ENCODE measurements around the gene NFKBIE.
A peak's percentile ranks its signal among the peaks of the same experiment; 100 is the strongest.
"Not testable (repeated sequence)": the region's sequence is repeated elsewhere in the genome, so short reads cannot be mapped to it uniquely, and the experiment has no call there.

NFKBIE gene

GRCh38 chr6:44238687-44239350 lies 26.5 kb downstream of the NFKBIE start:
- no peak for DNase-seq

GRCh38 chr6:44237813-44238433 lies 27.4 kb downstream of the NFKBIE start:
- DNase-seq: peak; percentile 18

GRCh38 chr6:44237021-44237812 lies 28.1 kb downstream of the NFKBIE start:
- DNase-seq: peak; percentile 49

- DNase-seq: no peak
Observed at GRCh38 chr6:44235891-44236516, 29.3 kb downstream of the NFKBIE start.

- DNase-seq: no peak
Observed at GRCh38 chr6:44235269-44235668, 30.1 kb downstream of the NFKBIE start.

- peak; percentile 13 for DNase-seq
Observed at GRCh38 chr6:44234101-44235025, 31.0 kb downstream of the NFKBIE start.

- DNase-seq: no peak
Observed at GRCh38 chr6:44233567-44234100, 31.7 kb downstream of the NFKBIE start.

GRCh38 chr6:44232676-44233566 lies 32.4 kb downstream of the NFKBIE start:
- no peak for DNase-seq

- not testable (repeated sequence) for DNase-seq
Observed at GRCh38 chr6:44231426-44231825, 33.9 kb downstream of the NFKBIE start.

- DNase-seq: no peak
Observed at GRCh38 chr6:44230034-44230675, 35.2 kb downstream of the NFKBIE start.

GRCh38 chr6:44229376-44230033 lies 35.8 kb downstream of the NFKBIE start:
- DNase-seq: no peak

GRCh38 chr6:44228836-44229235 lies 36.5 kb downstream of the NFKBIE start:
- no peak for DNase-seq

- no peak for DNase-seq
Observed at GRCh38 chr6:44228433-44228832, 36.9 kb downstream of the NFKBIE start.

- DNase-seq: no peak
Observed at GRCh38 chr6:44228031-44228430, 37.3 kb downstream of the NFKBIE start.

- DNase-seq: no peak
Observed at GRCh38 chr6:44227148-44227793, 38.1 kb downstream of the NFKBIE start.

GRCh38 chr6:44226368-44227147 lies 38.8 kb downstream of the NFKBIE start:
- no peak for DNase-seq

- no peak for DNase-seq
Observed at GRCh38 chr6:44225579-44226325, 39.6 kb downstream of the NFKBIE start.

GRCh38 chr6:44224965-44225305 lies 40.4 kb downstream of the NFKBIE start:
- no peak for DNase-seq

All from NCI-H1694 (cell line).